ENCODE data around the gene PDK3.

PDK3 gene

DNA sequence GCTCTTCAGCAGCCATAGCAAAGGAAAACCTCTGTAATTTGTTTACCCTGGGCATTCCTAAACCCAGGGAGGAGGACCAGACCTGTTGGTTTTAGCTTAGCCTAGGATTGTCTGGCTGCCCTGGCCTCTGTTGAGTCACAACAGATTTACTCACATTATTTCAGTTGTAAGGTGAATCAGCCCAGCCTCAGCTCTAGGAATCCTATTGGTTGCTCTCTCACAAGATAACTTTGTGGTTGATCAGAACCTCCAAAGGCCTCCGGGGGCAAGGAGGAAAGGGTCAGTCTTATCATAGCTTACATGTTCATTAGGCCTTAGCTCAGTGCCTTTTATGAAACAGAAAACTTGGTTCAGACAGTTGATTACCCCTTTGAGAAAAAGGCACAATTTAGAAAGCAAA, 41.0 kb downstream of the PDK3 start:
- TF ChIP-seq, protein P1, sequence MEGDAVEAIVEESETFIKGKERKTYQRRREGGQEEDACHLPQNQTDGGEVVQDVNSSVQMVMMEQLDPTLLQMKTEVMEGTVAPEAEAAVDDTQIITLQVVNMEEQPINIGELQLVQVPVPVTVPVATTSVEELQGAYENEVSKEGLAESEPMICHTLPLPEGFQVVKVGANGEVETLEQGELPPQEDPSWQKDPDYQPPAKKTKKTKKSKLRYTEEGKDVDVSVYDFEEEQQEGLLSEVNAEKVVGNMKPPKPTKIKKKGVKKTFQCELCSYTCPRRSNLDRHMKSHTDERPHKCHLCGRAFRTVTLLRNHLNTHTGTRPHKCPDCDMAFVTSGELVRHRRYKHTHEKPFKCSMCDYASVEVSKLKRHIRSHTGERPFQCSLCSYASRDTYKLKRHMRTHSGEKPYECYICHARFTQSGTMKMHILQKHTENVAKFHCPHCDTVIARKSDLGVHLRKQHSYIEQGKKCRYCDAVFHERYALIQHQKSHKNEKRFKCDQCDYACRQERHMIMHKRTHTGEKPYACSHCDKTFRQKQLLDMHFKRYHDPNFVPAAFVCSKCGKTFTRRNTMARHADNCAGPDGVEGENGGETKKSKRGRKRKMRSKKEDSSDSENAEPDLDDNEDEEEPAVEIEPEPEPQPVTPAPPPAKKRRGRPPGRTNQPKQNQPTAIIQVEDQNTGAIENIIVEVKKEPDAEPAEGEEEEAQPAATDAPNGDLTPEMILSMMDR (IDR thresholded peaks at IDR 0.05; ENCODE audit: unreplicated experiment in 3 of 3) = no peak
- Mint-ChIP-seq H3K27me3 (ENCODE audit: low read depth) (no peaks in the 10 kb centered on the region), H3K27ac (peak overlapping the region in 2 of 3 experiments; percentile 8 to 65), H3K36me3 (ENCODE audit: low read depth) (peaks cover 45% of the 10 kb centered on the region), H3K4me3 (no peak overlapping the region), H3K4me1 (no peaks in the 10 kb centered on the region), H3K9me3 (no peaks in the 10 kb centered on the region)

DNA sequence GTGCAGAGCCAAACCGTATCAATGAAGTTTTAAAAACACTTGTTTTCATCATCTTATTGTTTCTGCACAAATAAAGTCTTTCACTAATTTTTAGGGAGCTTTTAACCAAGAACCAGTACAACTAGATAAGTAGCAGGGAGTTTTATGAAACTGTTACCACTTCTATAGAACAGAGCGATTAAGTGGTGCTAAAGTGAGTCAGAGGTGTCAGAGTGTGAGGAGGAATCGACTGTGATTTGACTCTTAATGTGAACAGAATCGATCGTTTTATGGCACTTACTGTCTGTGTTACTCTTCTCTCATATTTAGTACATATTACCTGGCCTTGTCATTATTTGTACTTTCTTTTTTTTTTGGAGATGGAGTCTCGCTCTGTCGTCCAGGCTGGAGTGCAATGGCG, 43.3 kb downstream of the PDK3 start:
- no peak overlapping the region for H3K27ac Mint-ChIP-seq
- no peak overlapping the region for H3K4me3 Mint-ChIP-seq
- peaks cover 35% of the 10 kb centered on the region for H3K36me3 Mint-ChIP-seq (ENCODE audit: low read depth)
- H3K9me3 Mint-ChIP-seq = no peaks in the 10 kb centered on the region
- H3K4me1 Mint-ChIP-seq = no peaks in the 10 kb centered on the region
- no peaks in the 10 kb centered on the region for H3K27me3 Mint-ChIP-seq (ENCODE audit: low read depth)
- TF ChIP-seq, protein P1 (IDR thresholded peaks at IDR 0.05; ENCODE audit: unreplicated experiment in 3 of 3) = no peak

DNA sequence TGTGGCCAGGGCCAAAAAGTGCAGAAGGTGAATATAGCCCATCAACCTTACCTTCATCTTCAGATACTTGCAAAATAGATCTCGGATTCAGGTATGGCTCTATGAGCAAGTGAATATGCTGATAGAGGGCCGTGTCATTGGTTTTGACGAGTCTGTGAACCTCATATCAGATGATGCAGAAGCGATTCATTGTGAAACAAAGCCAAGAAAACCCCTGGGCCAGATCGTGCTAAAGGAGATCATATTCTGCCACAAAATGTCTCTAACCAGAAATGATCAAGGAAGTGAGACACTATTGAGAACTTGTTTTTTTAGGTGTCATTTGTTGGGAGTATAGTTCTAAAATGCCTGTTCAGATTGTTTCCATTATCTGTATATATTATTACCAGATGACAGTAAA, 48.3 kb downstream of the PDK3 start:
- H3K27me3 Mint-ChIP-seq (ENCODE audit: low read depth) = no peaks in the 10 kb centered on the region

DNA sequence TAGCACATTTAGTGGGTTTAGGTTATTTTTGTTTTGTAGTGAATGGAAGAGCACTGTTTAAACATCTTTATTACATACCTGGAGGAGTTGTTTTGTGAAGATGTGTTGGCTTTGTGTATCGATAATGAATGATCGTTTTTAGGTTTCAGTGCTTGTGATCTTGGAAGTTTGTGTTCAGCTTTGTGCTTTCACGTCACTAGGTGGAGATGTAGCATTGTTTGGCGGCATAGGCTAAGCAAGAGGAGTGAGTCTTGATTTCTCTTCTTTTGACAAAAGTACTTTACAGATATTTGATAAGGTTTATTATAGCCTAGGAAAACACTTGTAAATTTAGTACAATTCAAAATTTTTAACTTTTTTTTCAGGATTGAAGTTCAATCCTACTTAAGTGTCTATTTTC, 50.4 kb downstream of the PDK3 start:
- Mint-ChIP-seq H3K9me3 (no peaks in the 10 kb centered on the region), H3K27ac (no peak overlapping the region), H3K4me3 (no peak overlapping the region), H3K36me3 (ENCODE audit: low read depth) (peaks cover 22% of the 10 kb centered on the region), H3K27me3 (ENCODE audit: low read depth) (no peaks in the 10 kb centered on the region), H3K4me1 (no peaks in the 10 kb centered on the region)
- TF ChIP-seq, protein P1 (IDR thresholded peaks at IDR 0.05; ENCODE audit: unreplicated experiment in 3 of 3) = peak; percentile 46 to 63 (median 52)

More for the DNA sequence above, 48.3 kb downstream of the PDK3 start:
- Mint-ChIP-seq H3K9me3 (no peaks in the 10 kb centered on the region), H3K27ac (no peak overlapping the region), H3K4me3 (no peak overlapping the region), H3K4me1 (no peaks in the 10 kb centered on the region), H3K36me3 (ENCODE audit: low read depth) (peaks cover 23% of the 10 kb centered on the region)
- TF ChIP-seq, protein P1 (IDR thresholded peaks at IDR 0.05; ENCODE audit: unreplicated experiment in 3 of 3) = no peak

DNA sequence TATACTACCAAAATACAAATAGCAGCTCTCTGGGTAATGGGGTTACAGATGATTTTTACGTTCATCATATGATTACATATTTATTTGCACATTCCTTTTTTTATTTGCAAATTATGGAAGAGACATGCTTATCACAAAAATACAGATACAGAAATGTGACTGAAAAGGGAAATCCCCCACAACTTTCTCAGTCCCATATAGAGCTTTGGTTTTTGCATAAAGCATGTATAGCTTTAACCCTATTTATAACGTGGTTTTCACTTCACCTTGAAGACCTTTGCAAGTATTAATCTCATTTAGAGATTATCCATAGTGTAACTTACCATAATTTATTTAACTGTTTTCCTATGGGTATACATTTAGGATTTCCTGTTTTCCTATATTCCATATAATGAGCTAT, 55.4 kb downstream of the PDK3 start:
- Mint-ChIP-seq H3K9me3 (no peaks in the 10 kb centered on the region), H3K36me3 (ENCODE audit: low read depth) (peaks cover 44% of the 10 kb centered on the region)

DNA sequence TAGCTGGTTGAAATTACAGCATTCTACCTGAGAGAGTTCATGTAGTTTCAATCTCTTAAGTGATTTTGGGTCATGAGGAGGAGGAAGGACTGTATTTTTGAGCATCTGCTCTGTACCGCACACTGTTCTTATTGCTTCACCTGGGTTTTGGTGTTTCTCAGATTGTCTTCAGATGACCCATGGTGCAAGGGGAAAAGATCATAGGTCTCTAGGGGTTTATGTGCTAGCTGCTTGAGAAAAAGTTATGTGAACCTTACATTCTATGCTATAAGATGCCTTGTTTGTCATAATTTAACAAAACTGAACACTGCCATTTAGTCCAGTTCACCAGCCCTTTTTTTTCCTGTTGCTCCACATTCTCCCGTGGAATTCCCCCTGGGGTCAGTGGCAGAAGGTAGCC, 60.4 kb downstream of the PDK3 start:
- H3K4me1 Mint-ChIP-seq = peaks cover 5% of the 10 kb centered on the region
- TF ChIP-seq, protein P1 (IDR thresholded peaks at IDR 0.05; ENCODE audit: unreplicated experiment in 3 of 3) = no peak
- H3K27ac Mint-ChIP-seq = no peak overlapping the region
- H3K4me3 Mint-ChIP-seq = no peak overlapping the region
- H3K9me3 Mint-ChIP-seq = no peaks in the 10 kb centered on the region
- H3K27me3 Mint-ChIP-seq (ENCODE audit: low read depth) = no peaks in the 10 kb centered on the region
- H3K36me3 Mint-ChIP-seq (ENCODE audit: low read depth) = peaks cover 43% of the 10 kb centered on the region

More for the DNA sequence above, 55.4 kb downstream of the PDK3 start:
- TF ChIP-seq, protein P1 (IDR thresholded peaks at IDR 0.05; ENCODE audit: unreplicated experiment in 3 of 3) = no peak
- H3K4me3 Mint-ChIP-seq = no peak overlapping the region
- no peaks in the 10 kb centered on the region for H3K27me3 Mint-ChIP-seq (ENCODE audit: low read depth)
- H3K27ac Mint-ChIP-seq = no peak overlapping the region
- H3K4me1 Mint-ChIP-seq = no peaks in the 10 kb centered on the region

Data from nephron (organoid).